ENCODE results near the gene ZMYND8.

- TF ChIP-seq EZH2 (IDR thresholded peaks at IDR 0.05; ENCODE audit: borderline replicate concordance, low read depth, low read length, severe bottlenecking) (no peak), CTCF (IDR thresholded peaks at IDR 0.05; ENCODE audit: borderline replicate concordance, extremely low read depth, low read length, poor library complexity, severe bottlenecking) (no peak)
Measured at GRCh38 chr20:47353239-47353691, 3.2 kb downstream of the ZMYND8 start.

Measured in DND-41 (cell line).